A673 (cell line): Measurements from ENCODE around the gene ROR2. TPM values are rescaled to one million over a fixed set of nuclear protein-coding genes. Genes with fewer than 3 reads are reported as not detected.

Experiments used
- BruUV-seq: library from RNA; stranded (reverse); fragments of 400-500 nt; replicated peaks from 2 replicates; lab custom pipeline; 2021; lab: Mats Ljungman, UMichigan
- CTCF ChIA-PET: fragments of 300-600 bp; sonication (Branson Sonifier 250); formaldehyde crosslinking; loops from one replicate; lab custom pipeline; 2022; ENCODE audit warnings: antibody characterized with exemption; lab: Charles Lee
- POLR2A ChIA-PET: fragments of 300-600 bp; sonication (Branson Sonifier 250); formaldehyde crosslinking; loops from one replicate; lab custom pipeline; 2022; ENCODE audit warnings: antibody characterized with exemption; ENCODE audit not compliant: low non-redundant PET; lab: Charles Lee
- DNase-seq: peaks from one replicate; pipeline ENCODE4 v3.0.0-alpha.2; 2015; ENCODE audit warnings: low spot score
- H3K27ac ChIP-seq: fragments of 200-600 bp; sonication (generic); 2 replicates; pipeline ENCODE4 v1.5.1; 2016; ENCODE audit warnings: mixed run types, low read depth, mild to moderate bottlenecking, mixed read lengths, antibody characterized with exemption, low read length; ENCODE audit not compliant: poor library complexity, severe bottlenecking
- H3K27me3 ChIP-seq: fragments of 200-600 bp; sonication (generic); replicated peaks from 2 replicates; pipeline ENCODE4 v1.6.1; 2017; ENCODE audit warnings: mixed run types, low read depth, mild to moderate bottlenecking, mixed read lengths, antibody characterized with exemption, low read length; ENCODE audit not compliant: insufficient read depth, poor library complexity
- H3K36me3 ChIP-seq: fragments of 200-600 bp; sonication (generic); 2 replicates; pipeline ENCODE4 v1.6.1; 2016; ENCODE audit warnings: mixed run types, mild to moderate bottlenecking, mixed read lengths, antibody characterized with exemption, low read length; ENCODE audit not compliant: insufficient read depth, poor library complexity, severe bottlenecking
- H3K4me1 ChIP-seq: fragments of 200-600 bp; sonication (generic); 2 replicates; pipeline ENCODE4 v1.6.1; 2017; ENCODE audit warnings: mixed run types, mild to moderate bottlenecking, mixed read lengths, antibody characterized with exemption, low read length; ENCODE audit not compliant: insufficient read depth, poor library complexity, severe bottlenecking
- H3K4me3 ChIP-seq: fragments of 200-600 bp; sonication (generic); 2 replicates; pipeline ENCODE4 v1.5.1; 2016; ENCODE audit warnings: low read depth, mixed run types, mild to moderate bottlenecking, mixed read lengths, low read length; ENCODE audit not compliant: poor library complexity, severe bottlenecking
- H3K9me3 ChIP-seq: fragments of 200-600 bp; sonication (generic); 2 replicates; pipeline ENCODE4 v1.6.1; 2016; ENCODE audit warnings: mixed run types, low read depth, mild to moderate bottlenecking, mixed read lengths, antibody characterized with exemption, low read length; ENCODE audit not compliant: poor library complexity, severe bottlenecking
- CTCF ChIP-seq: fragments of 300-800, 200-600 bp; sonication (generic); conservative IDR thresholded peaks from 2 replicates; pipeline ENCODE4 v1.5.1; 2017; ENCODE audit warnings: low read depth, mild to moderate bottlenecking, antibody characterized with exemption, low read length, moderate library complexity, mixed read lengths
- EZH2 ChIP-seq: fragments of 200-600 bp; sonication (generic); IDR thresholded peaks from 2 replicates; pipeline ENCODE4 v1.6.1; 2017; ENCODE audit warnings: borderline replicate concordance, low read depth, mild to moderate bottlenecking, mixed read lengths, antibody characterized with exemption, low read length; ENCODE audit not compliant: poor library complexity, severe bottlenecking
- intact Hi-C: fragments of 100-400 bp; cut with micrococcal nuclease; formaldehyde crosslinking; loops from one replicate; pipeline ENCODE4 v1.10.0; 2022; ENCODE audit not compliant: unreplicated experiment
- total RNA-seq: library from RNA; stranded (reverse); gene quantifications from 2 replicates; pipeline ENCODE4 v1.2.3, GENCODE V29; 2021

ROR2 gene
- total RNA-seq, 1 experiment from 2014 or later = 12.3 TPM

GRCh38 chr9:91746357-91746756 lies 203.7 kb downstream of the ROR2 start:
- Histone ChIP-seq H3K27ac (no peak overlapping the region), H3K4me1 (no peaks in the 10 kb centered on the region), H3K27me3 (no peaks in the 10 kb centered on the region), H3K36me3 (no peaks in the 10 kb centered on the region), H3K9me3 (no peaks in the 10 kb centered on the region), H3K4me3 (no peak overlapping the region)
- no peak for DNase-seq
- no TSS peak for BruUV-seq
- ChIA-PET POLR2A (no interaction called here), CTCF (no interaction called here)
- TF ChIP-seq EZH2 = no peak
- TF ChIP-seq CTCF = no peak
- intact Hi-C loops = no loop called here

DNA sequence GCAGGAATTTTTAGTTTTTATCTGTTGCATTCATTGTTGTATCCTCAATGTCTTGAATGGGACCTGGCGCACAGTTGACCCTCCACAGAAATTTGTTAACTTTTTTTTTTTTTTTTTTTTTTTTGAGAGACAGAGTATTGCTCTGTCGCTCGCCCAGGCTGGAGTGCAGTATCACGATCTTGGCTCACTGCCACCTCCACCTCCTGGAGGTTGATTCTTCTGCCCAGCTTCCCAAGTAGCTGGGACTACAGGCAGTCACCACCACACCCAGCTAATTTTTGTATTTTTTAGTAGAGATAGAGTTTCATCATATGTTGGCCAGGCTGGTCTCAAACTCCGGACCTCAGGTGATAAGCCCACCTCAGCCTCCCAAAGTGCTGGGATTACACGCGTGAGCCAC lies 205.9 kb downstream of the ROR2 start:
- intact Hi-C loops = no loop called here
- POLR2A ChIA-PET = no interaction called here
- no peak for DNase-seq
- H3K27me3 ChIP-seq = no peaks in the 10 kb centered on the region
- TF ChIP-seq EZH2 (no peak), CTCF (no peak)
- H3K27ac ChIP-seq = no peak overlapping the region
- H3K4me3 ChIP-seq = no peak overlapping the region
- H3K36me3 ChIP-seq = no peaks in the 10 kb centered on the region
- no peaks in the 10 kb centered on the region for H3K4me1 ChIP-seq
- no TSS peak for BruUV-seq
- CTCF ChIA-PET = no interaction called here
- no peaks in the 10 kb centered on the region for H3K9me3 ChIP-seq

GRCh38 chr9:91741522-91741921 lies 208.5 kb downstream of the ROR2 start:
- POLR2A ChIA-PET = no interaction called here
- CTCF ChIA-PET = no interaction called here
- BruUV-seq = no TSS peak
- no peak for DNase-seq
- Histone ChIP-seq H3K36me3 (no peaks in the 10 kb centered on the region), H3K4me1 (no peaks in the 10 kb centered on the region), H3K27me3 (no peaks in the 10 kb centered on the region), H3K9me3 (no peaks in the 10 kb centered on the region), H3K27ac (no peak overlapping the region), H3K4me3 (no peak overlapping the region)
- TF ChIP-seq EZH2 (no peak), CTCF (no peak)
- intact Hi-C loops = no loop called here
